SU-DHL-6 (cell line): ENCODE data around the gene EN2.

Experiments used
- EZH2phosphoT487 ChIP-seq: fragments of 200-600 bp; sonication (generic), shearing (Covaris generic); conservative IDR thresholded peaks from 2 replicates; pipeline ENCODE4 v1.6.1; 2018; ENCODE audit warnings: mild to moderate bottlenecking, antibody characterized with exemption, low read length, moderate library complexity, mixed read lengths
- TF ChIP-seq, protein P1 (sequence below): fragments of 200-600 bp; sonication (generic); IDR thresholded peaks from one replicate; pipeline ENCODE4 v1.5.1; 2017; ENCODE audit warnings: antibody characterized with exemption, mild to moderate bottlenecking, low read length, moderate library complexity; ENCODE audit not compliant: insufficient read depth, poor library complexity, severe bottlenecking

DNA sequence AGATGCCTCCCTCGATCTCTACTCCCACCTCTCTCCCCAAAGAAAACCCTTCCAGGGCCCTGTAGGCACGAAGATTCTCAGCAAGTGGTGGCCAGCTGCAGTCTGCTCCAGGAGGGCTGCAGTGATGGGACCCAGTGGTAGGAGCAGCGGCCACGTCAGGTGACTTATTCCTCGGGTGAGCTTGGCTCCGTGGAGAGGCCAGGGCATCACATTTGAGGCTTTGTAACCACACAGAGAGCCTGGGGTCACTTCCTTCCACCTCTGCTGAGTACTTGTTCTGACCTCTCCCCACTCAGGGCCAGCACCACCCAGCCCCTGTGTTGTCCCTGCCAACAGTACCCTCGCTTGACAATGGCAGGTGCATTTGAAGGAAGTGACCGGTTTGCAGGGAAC is 17.9 kb upstream of the EN2 start:
- TF ChIP-seq, protein P1, sequence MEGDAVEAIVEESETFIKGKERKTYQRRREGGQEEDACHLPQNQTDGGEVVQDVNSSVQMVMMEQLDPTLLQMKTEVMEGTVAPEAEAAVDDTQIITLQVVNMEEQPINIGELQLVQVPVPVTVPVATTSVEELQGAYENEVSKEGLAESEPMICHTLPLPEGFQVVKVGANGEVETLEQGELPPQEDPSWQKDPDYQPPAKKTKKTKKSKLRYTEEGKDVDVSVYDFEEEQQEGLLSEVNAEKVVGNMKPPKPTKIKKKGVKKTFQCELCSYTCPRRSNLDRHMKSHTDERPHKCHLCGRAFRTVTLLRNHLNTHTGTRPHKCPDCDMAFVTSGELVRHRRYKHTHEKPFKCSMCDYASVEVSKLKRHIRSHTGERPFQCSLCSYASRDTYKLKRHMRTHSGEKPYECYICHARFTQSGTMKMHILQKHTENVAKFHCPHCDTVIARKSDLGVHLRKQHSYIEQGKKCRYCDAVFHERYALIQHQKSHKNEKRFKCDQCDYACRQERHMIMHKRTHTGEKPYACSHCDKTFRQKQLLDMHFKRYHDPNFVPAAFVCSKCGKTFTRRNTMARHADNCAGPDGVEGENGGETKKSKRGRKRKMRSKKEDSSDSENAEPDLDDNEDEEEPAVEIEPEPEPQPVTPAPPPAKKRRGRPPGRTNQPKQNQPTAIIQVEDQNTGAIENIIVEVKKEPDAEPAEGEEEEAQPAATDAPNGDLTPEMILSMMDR = no peak
- no peak for TF ChIP-seq EZH2phosphoT487
